GM12878 (cell line): ENCODE measurements around the gene GDF11. TPM values are rescaled to one million over a fixed set of nuclear protein-coding genes. Genes with fewer than 3 reads are reported as not detected.

ENCODE experiments used
- ATAC-seq: fragments of 200-7000 bp; cut with Tn5 transposase; 3 replicates; pipeline ENCODE4 v1.9.1; 2020; ENCODE audit warnings: mild to moderate bottlenecking, moderate library complexity
- BruUV-seq: library from RNA; stranded (reverse); fragments of 400-500 nt; replicated peaks from 2 replicates; lab custom pipeline; 2021; lab: Mats Ljungman, UMichigan
- CTCF ChIA-PET: fragments of 300-600 bp; sonication (Branson Sonifier 250); formaldehyde crosslinking; extraction: SDS; loops from one replicate; lab custom pipeline; 2021; ENCODE audit warnings: inconsistent platforms; lab: Yijun Ruan, JAX
- POLR2A ChIA-PET: fragments of 350-600 bp; formaldehyde crosslinking; extraction: SDS; loops from one replicate; lab custom pipeline; 2021; ENCODE audit warnings: inconsistent platforms; lab: Charles Lee
- RAD21 ChIA-PET: fragments of 300-600 bp; sonication (Branson Sonifier 250); formaldehyde crosslinking; loops from one replicate; lab custom pipeline; 2023; ENCODE audit warnings: antibody characterized with exemption; ENCODE audit not compliant: unreplicated experiment; lab: Charles Lee
- SMC1A ChIA-PET: fragments of 300-600 bp; sonication (Branson Sonifier 250); formaldehyde crosslinking; loops from one replicate; lab custom pipeline; 2023; ENCODE audit not compliant: unreplicated experiment, uncharacterized antibody; lab: Charles Lee
- DNase-seq: peaks from one replicate; pipeline ENCODE4 v3.0.0-alpha.2; 2011; ENCODE audit warnings: low read depth, low spot score
- FAIRE-seq: peaks from 3 replicates; lab custom pipeline; 2011; peaks lifted over from hg19 to GRCh38; lab: Jason Lieb, UNC
- H2AFZ ChIP-seq: 2 replicates; pipeline ENCODE4 v1.6.0; 2011; ENCODE audit warnings: low read depth, low read length, control low read depth; ENCODE audit not compliant: control insufficient read depth
- H3K27ac ChIP-seq: 2 replicates; pipeline ENCODE4 v1.5.1; 2011; ENCODE audit warnings: control low read depth; ENCODE audit not compliant: control insufficient read depth, insufficient read depth
- H3K27me3 ChIP-seq, 2 experiments: replicated peaks in 1 of 2; 2 replicates each; pipeline versions ENCODE4 v1.6.0 to v1.6.1; 2011; ENCODE audit warnings: low read length in 1 of 2; ENCODE audit not compliant: control insufficient read depth in 2 of 2, insufficient read depth in 2 of 2
- H3K36me3 ChIP-seq, 2 experiments: 2 replicates each; pipeline ENCODE4 v1.5.1; 2011; ENCODE audit warnings: low read length in 1 of 2; ENCODE audit not compliant: control insufficient read depth in 2 of 2, insufficient read depth in 2 of 2
- H3K4me1 ChIP-seq: 2 replicates; pipeline ENCODE4 v1.6.1; 2011; ENCODE audit warnings: mild to moderate bottlenecking, low read length, moderate library complexity, mixed read lengths; ENCODE audit not compliant: control insufficient read depth, insufficient read depth
- H3K4me2 ChIP-seq: 2 replicates; pipeline ENCODE4 v1.6.0; 2011; ENCODE audit warnings: control low read depth; ENCODE audit not compliant: control insufficient read depth, insufficient read depth
- H3K4me3 ChIP-seq: fragments of 200-600 bp; sonication (generic); 2 replicates; pipeline ENCODE4 v1.5.1; 2016
- H3K79me2 ChIP-seq: 2 replicates; pipeline ENCODE4 v1.6.0; 2011; ENCODE audit warnings: low read length; ENCODE audit not compliant: control insufficient read depth, insufficient read depth
- H3K9ac ChIP-seq: 2 replicates; pipeline ENCODE4 v1.8.0; 2011; ENCODE audit warnings: low read length, control low read depth, mixed read lengths; ENCODE audit not compliant: control insufficient read depth, insufficient read depth
- H3K9me3 ChIP-seq: replicated peaks from 3 replicates; pipeline ENCODE4 v1.5.1; 2011; ENCODE audit warnings: mild to moderate bottlenecking, low read length; ENCODE audit not compliant: control insufficient read depth, insufficient read depth
- H4K20me1 ChIP-seq: 2 replicates; pipeline ENCODE4 v1.6.0; 2011; ENCODE audit not compliant: control insufficient read depth, insufficient read depth
- CHD2 ChIP-seq: IDR thresholded peaks from 2 replicates; pipeline ENCODE4 v1.6.1; 2011; ENCODE audit warnings: low read depth, low read length, improper control_type of control experiment, borderline replicate concordance
- EGR1 ChIP-seq, 2 experiments: IDR thresholded peaks; 1 replicate in 1 of 2; 2 replicates in 1 of 2; pipeline ENCODE4 v1.6.1; 2011 to 2012; ENCODE audit warnings: low read depth in 2 of 2, low read length in 2 of 2, borderline replicate concordance in 1 of 2, mild to moderate bottlenecking in 1 of 2, moderate library complexity in 1 of 2
- IRF4 ChIP-seq: IDR thresholded peaks from 2 replicates; pipeline ENCODE4 v1.6.1; 2011; ENCODE audit warnings: low read depth, low read length
- KLF5 ChIP-seq: fragments of 450-650 bp; IDR thresholded peaks from 2 replicates; pipeline ENCODE4 v1.6.1; 2014; ENCODE audit warnings: mild to moderate bottlenecking; ENCODE audit not compliant: partially characterized antibody
- POLR2AphosphoS2 ChIP-seq: IDR thresholded peaks from 2 replicates; pipeline ENCODE4 v1.6.1; 2011; ENCODE audit warnings: low read depth, mild to moderate bottlenecking, low read length, improper control_type of control experiment, moderate library complexity
- YY1 ChIP-seq: IDR thresholded peaks from 2 replicates; pipeline ENCODE4 v1.6.1; 2011; ENCODE audit warnings: low read depth, mild to moderate bottlenecking, low read length
- WGBS: methylation state at CpG from one replicate; pipeline ENCODE4 v1.1.6; 2016; ENCODE audit warnings: low lambda C conversion rate; ENCODE audit not compliant: insufficient replicate concordance, insufficient coverage; ENCODE audit errors: missing lambda C conversion rate; 5-methylcytosine and 5-hydroxymethylcytosine counted together
- in situ Hi-C: fragments of 300-500 bp; cut with MboI; formaldehyde crosslinking; loops from 9 replicates; pipeline ENCODE4 v1.14.3; 2018; ENCODE audit warnings: mixed read lengths
- intact Hi-C: fragments of 100-400 bp; cut with micrococcal nuclease; formaldehyde crosslinking; loops from one replicate; pipeline ENCODE4 v1.14.2; 2022; ENCODE audit not compliant: unreplicated experiment
- polyA plus RNA-seq, 11 experiments: library from polyadenylated mRNA; depleted of rRNA in 4 of 11; unstranded in 6 of 11; stranded (reverse) in 5 of 11; fragments of >200 nt; fragmentation: Nextera tagmentation in 4 of 11; fragmentation: Illumina TruSeq in 1 of 11; extraction: Ambion mirVana in 4 of 11; extraction: Trizol in 1 of 11; gene quantifications; 1 replicate in 1 of 11; 2 replicates in 10 of 11; pipeline versions ENCODE4 v1.2.1 to v1.2.3, GENCODE V29; 2011 to 2016; ENCODE audit warnings: inconsistent platforms in 2 of 11, missing spikeins in 2 of 11, low read depth in 1 of 11
- total RNA-seq, 4 experiments: library from RNA; depleted of rRNA in 3 of 4; stranded (reverse); fragments of >200 nt in 3 of 4; fragmentation: Illumina TruSeq in 1 of 4; extraction: Trizol in 1 of 4; gene quantifications; 2 replicates each; pipeline versions ENCODE4 v1.2.1 to v1.2.3, GENCODE V29; 2013 to 2021

Gene GDF11
- total and polyA plus RNA-seq, 10 of the 15 experiments (the other 5 are each of a cell fraction or from before 2014, with no cell fraction given) = 0.83 to 15.4 (median 4.3) TPM

DNA sequence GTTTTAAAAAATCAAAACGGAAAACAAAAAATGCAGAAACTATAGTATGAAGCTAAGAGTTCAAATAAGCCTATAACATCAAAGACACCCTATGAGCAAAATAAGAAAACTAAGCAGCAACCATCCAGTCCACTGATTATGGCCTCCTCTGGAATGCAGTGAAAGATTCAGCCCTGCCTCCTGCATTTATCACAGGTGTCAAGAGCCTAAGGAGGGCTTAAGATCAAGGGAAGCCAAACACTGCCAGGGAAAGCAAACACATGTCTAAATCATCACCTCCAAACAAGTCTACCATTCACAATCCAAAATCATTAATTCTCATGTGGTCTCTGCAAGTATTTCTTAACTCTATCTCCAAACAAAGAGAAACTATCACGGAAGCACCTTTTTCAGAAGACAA lies 46.2 kb downstream of the GDF11 start:
- Histone ChIP-seq H3K27me3 (no peaks in the 10 kb centered on the region), H3K4me3 (no peak overlapping the region), H3K9me3 (no peaks in the 10 kb centered on the region), H3K9ac (no peak overlapping the region), H3K4me2 (no peak overlapping the region), H3K36me3 (peaks cover 4 to 31% of the 10 kb centered on the region in 2 experiments; a peak in 3 of 4 replicates), H3K79me2 (no peaks in the 10 kb centered on the region), H3K4me1 (no peaks in the 10 kb centered on the region), H4K20me1 (no peaks in the 10 kb centered on the region), H2AFZ (no peak overlapping the region), H3K27ac (no peak overlapping the region)
- FAIRE-seq = no peak
- TF ChIP-seq KLF5 (no peak), POLR2AphosphoS2 (no peak)
- no peak for ATAC-seq
- CTCF ChIA-PET = interaction anchor here (1.0 to 1.2 kb wide), 2 partner anchors 36 to 151 kb away, joined by 3 read pairs; no protein-coding TSS in a partner anchor
- RAD21 ChIA-PET = interaction anchor here (2.1 kb wide), 1 partner anchor 51 kb away, joined by 5 read pairs; no protein-coding TSS in a partner anchor
- DNase-seq = no peak
- no TSS peak for BruUV-seq
- intact Hi-C loops = no loop called here
- WGBS = 100% methylated on average over 2 of the region's 2 CpGs
- POLR2A ChIA-PET = no interaction called here
- in situ Hi-C loops = no loop called here
- SMC1A ChIA-PET = interaction anchor here (0.6 to 1.9 kb wide), 3 partner anchors 11 to 544 kb away, joined by 3 to 4 read pairs (median 3); partner anchors contain the start of gene PAN2

GRCh38 chr12:55789893-55790292 lies 47.0 kb downstream of the GDF11 start:
- BruUV-seq = no TSS peak
- no peak overlapping the region for H3K4me3 ChIP-seq
- POLR2A ChIA-PET = interaction anchor here (0.6 kb wide), 2 partner anchors 29 to 150 kb away, joined by 3 to 5 read pairs; no protein-coding TSS in a partner anchor
- RAD21 ChIA-PET = interaction anchor here (2.1 kb wide), 1 partner anchor 51 kb away, joined by 5 read pairs; no protein-coding TSS in a partner anchor
- ATAC-seq (no peak), FAIRE-seq (no peak), DNase-seq (no peak)
- no peaks in the 10 kb centered on the region for H3K27me3 ChIP-seq
- intact Hi-C loops = no loop called here
- H3K9ac ChIP-seq = no peak overlapping the region
- SMC1A ChIA-PET = interaction anchor here (0.7 to 1.9 kb wide), 3 partner anchors 11 to 150 kb away, joined by 4 to 5 read pairs (median 4); no protein-coding TSS in a partner anchor
- TF ChIP-seq CHD2 = no peak
- TF ChIP-seq YY1 = no peak
- no peak for TF ChIP-seq IRF4
- TF ChIP-seq POLR2AphosphoS2 = no peak
- TF ChIP-seq EGR1 (IDR thresholded peaks at IDR 0.05; ENCODE audit: borderline replicate concordance in 1 of 2, low read depth in 2 of 2, low read length in 2 of 2) = no peak
- in situ Hi-C loops = no loop called here
- H3K79me2 ChIP-seq = no peaks in the 10 kb centered on the region
- H3K4me1 ChIP-seq = no peaks in the 10 kb centered on the region
- H3K27ac ChIP-seq = no peak overlapping the region
- no peaks in the 10 kb centered on the region for H3K9me3 ChIP-seq
- H3K4me2 ChIP-seq = no peak overlapping the region
- CTCF ChIA-PET = interaction anchor here (1.2 kb wide), 1 partner anchor 52 kb away, joined by 3 read pairs; no protein-coding TSS in a partner anchor
- WGBS = 98% methylated on average over 2 of the region's 4 CpGs
- no peaks in the 10 kb centered on the region for H4K20me1 ChIP-seq
- H3K36me3 ChIP-seq = peaks cover 4 to 30% of the 10 kb centered on the region in 2 experiments; a peak in 3 of 4 replicates
- H2AFZ ChIP-seq = no peak overlapping the region
